Epithelial cell of prostate (primary cell): Measurements from ENCODE around the gene IL1RL2.

Source experiments
- DNase-seq: peaks from one replicate; pipeline ENCODE4 v3.0.0-alpha.2; 2011; ENCODE audit warnings: low read depth, low spot score
- H3K27ac ChIP-seq: fragments of 450-650 bp; 2 replicates; pipeline ENCODE4 v1.5.1; 2017; ENCODE audit warnings: mild to moderate bottlenecking

IL1RL2 gene

DNA sequence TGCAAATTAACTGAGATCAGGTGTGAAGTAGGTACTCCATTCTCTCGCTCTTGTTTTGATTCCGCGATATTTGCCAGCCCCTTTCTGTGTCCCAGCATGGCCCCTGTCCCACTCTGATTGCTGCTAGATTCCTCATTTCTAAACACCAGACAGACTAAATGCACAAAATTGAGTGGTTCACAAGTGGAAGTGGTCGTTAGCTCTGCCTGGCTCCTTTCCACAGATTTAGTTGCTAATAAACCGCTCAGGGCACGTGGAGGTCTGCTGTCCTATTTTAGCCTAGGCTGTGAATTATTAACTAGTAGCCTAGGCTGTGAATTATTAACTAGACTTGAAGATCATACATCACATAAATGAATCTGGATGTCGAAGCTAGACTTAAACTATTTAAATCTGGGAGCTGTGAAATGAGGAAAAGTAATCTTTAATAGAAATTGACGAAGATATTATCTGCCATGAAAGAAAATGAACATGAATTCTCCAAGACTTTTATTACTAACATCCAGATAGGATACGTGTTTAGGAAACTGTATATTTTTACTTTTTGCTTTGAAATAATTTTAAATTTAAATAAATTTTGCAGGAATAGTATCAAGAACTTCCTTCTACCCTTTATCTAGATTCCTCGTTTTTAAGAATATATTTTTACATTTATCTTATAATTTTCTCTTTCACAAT, 3.7 kb downstream of the IL1RL2 start:
- no peak for DNase-seq
- no peak overlapping the region for H3K27ac ChIP-seq

DNA sequence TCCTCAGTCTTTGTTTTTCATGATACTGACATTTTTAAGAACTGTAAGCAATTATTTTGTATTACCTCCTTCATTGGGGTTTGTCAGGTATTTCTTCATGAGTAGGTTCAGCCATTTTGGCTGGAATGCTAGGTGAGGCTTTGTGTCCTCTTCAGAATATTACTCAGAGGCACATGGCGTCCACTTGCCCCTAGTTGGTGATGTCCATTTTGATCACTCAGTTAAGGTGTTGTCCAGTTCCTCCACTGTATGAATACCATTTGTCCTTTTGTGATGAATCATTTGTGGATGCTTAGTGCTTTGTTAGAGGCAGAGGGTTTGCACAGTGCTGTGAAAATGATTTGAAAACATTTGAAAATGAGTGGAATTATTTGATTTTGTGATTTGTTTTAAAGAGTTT, 4.7 kb downstream of the IL1RL2 start:
- DNase-seq: no peak
- H3K27ac ChIP-seq: peak overlapping the region; percentile 74

DNA sequence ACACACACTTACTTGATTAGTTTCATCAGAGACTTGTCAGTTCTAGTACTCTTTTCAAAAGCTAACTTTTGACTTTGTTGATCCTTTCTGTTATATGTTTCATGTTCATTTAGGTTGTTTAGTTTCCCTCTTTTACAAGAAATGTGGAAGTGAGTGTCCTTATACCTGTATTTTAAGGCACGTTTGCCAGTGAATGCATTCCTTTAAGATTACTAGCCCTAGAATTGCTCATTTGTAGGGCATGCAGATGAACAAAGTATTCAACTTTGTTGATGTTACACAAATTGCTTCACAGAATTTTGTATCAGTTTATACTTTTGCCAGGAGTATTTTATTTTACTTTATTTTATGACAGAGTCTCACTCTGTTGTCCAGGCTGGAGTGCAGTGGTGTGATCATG, 6.3 kb downstream of the IL1RL2 start:
- peak overlapping the region; percentile 74 for H3K27ac ChIP-seq
- DNase-seq: no peak

DNA sequence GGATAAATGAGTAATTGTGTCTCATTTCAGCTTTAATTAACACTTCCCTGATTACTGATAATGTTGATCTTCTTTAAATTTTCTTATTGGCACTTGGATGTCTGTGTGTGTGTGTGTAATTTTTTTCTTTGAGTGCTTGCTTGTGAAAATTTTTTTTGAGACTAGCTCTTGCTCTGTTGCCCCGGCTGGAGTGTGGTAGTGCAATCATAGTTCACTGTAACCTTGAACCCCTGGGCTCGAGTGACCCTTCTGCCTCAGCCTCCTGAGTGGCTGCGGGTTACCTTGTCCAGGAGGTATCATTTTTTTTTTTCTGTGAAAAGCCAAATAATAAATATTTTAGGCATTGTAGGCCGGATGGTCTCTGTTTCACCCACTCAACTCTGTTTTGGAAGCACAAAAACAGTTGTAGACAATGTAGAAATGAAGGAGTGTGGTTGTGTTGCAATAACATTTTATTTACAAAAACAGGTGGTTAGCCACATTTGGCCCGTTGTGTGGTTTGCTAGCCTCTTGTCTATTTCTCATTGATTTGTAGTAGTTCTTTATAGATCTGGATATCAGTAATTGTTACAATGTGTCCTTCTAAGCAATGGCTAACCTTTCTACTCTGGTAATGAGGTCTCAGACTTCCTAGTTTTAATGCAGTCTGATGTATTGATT, 7.9 kb downstream of the IL1RL2 start:
- no peak for DNase-seq
- H3K27ac ChIP-seq: no peak overlapping the region

DNA sequence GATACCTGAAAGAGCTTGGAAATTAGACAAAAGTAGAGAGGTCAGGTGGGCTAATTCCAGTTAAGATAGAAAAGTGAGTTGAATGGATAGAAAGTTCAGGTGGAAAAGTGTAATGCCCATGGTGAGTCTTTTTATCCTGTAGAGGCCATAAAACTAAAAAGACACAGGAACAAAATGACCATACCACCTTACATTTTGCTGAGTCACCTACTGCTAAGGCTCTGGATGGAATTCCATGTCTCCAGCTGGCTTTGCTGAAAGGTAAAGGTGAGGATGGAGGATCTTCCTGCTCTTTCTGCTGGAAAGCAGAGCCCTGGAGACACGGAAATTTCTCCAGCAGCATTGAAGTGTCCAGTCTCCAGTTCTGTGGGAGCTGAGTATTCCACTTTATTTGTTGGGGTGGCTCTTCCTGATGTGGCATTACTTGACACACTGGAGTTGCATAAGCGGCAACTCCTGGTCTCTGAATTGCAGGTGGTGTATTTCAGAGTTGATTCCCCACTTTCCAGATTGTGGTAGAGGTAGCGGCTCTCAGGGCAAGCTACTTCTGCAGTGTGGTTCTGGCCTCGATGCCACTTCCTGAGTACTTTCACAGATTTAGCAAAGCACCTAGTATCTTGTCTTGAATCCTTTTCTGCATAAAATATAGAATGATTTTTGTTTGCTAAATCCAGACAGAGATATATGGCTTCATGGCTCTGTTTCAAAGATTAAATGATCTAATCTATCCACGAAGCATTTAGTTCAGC, 10.7 kb downstream of the IL1RL2 start:
- H3K27ac ChIP-seq: no peak overlapping the region
- DNase-seq: no peak

DNA sequence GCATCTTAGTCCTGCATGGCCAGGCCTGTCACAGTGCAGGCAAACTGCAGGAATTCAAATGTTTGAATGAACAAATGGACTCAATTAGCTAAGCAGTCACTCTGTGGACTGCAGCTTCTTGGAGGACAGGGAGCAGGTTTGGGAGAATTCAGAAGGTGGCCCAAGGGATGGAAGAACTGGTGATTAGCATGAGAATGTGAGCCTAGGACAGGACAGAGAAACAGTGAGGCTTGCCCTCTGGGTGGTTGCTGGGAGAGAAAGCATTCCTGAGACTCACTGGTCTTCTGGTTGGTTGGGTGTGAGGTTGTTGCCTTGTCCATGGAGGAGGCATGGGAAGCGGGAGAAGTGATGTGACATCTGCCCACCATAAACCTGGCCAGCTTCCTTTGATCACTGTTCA, 13.7 kb downstream of the IL1RL2 start:
- H3K27ac ChIP-seq: no peak overlapping the region
- no peak for DNase-seq

DNA sequence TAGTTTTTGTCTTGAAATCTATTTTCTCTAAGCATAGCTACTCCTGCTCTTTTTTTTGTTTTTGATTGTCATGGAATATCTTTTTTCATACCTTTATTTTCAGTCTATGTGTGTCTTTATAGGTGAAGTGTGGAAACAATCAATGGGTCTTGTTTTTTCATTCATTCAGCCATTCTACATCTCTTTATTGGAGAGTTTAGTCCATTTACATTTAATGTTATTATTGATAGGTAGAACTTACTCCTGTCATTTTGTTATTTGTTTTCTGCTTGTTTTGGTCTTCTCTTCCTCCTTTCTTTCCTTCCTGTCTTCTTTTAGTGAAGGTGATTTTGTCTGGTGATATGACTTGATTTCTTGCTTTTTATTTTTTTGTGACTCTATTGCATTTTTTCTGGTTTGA, 17.8 kb downstream of the IL1RL2 start:
- no peak for DNase-seq
- H3K27ac ChIP-seq: no peak overlapping the region

DNA sequence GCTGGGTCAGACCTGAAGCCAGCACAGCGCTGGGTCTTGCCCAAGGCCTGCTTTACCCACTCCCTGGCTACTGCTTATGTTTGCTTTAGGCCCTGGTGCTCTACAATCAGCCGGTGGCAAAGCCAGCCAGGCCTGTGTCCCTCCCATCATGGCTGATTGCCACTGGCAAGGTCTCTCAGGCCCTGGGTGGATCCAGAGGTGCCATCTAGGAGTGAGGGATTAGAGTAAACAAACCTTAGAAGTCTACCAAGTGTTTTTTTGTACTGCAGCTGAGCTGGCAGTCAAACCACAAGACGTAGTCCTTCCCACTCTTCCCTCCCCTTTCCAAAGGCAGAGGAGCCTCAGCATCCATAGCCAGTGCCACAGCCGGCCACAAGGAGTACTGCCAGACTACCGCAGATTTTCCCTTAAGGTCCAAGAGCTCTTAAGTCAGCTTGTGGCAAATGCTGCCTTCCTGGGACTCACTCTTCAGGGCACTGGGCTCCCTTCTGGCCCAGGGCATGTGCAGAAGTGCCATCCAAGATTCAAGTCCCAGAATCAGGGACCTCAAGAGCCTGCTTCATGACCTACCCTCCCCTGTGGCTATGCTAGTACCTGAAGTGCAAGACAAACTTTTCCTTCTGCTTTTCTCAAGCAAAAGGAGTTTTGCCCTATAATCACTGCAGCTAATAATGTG, 20.0 kb downstream of the IL1RL2 start:
- no peak for DNase-seq
- no peak overlapping the region for H3K27ac ChIP-seq

DNA sequence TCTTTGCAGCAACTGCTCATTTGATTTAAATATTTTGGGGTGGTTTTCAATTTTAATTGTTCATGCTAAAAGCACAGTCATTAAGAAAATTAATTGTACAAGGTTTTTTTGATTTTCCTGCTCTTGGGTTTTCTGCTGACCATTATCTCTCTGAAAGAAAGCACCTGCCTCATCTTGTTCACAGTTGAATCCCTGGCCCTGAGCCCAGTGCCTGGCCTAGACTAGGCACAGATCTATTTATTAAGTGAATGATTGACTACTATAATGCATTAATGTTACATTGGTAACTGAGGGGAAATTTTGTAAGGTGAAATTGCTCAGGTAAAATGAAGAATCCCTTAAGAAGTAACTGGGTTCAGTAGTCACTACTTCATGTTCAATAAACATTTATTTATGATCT, 22.0 kb downstream of the IL1RL2 start:
- no peak for DNase-seq

DNA sequence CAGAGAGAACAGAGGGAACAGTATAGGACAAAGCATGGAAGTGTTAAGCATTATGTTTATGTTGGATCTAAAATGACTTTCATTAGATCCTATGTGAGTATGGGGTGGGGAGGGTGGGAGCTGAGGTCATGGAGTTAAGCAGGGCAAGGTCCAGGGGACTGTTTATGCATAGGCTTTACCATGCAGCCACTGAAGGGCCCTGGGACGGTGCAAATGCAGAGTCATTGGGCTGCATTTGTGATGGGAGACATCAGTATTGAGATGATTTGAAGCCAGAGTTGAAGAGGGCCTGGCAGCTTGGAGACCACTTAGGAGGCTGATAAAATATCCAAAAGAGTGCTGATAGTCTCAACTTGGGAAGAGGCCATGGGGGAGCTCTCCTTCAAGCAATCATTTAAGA, 22.7 kb downstream of the IL1RL2 start:
- no peak for DNase-seq
- H3K27ac ChIP-seq: no peak overlapping the region

More for the DNA sequence above, 22.0 kb downstream of the IL1RL2 start:
- H3K27ac ChIP-seq: no peak overlapping the region

DNA sequence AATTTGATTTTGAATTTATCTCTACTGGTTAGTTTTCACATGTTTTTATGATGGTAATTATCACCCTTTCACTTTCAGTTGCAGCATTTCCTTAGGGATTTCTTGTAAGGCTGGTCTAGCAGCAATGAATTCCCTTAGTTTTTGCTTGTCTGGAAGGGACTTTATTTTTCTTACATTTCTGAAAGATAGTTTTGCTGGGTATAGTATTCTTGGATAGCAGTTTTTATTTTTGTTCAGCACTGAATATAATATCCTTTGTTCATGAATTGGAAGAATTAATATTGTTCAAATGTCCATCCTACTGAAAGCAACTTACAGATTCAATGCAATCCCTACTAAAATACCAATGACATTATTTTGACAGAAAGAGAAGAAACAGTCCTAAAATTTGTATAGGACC, 30.2 kb downstream of the IL1RL2 start:
- DNase-seq: no peak
- H3K27ac ChIP-seq: no peak overlapping the region

DNA sequence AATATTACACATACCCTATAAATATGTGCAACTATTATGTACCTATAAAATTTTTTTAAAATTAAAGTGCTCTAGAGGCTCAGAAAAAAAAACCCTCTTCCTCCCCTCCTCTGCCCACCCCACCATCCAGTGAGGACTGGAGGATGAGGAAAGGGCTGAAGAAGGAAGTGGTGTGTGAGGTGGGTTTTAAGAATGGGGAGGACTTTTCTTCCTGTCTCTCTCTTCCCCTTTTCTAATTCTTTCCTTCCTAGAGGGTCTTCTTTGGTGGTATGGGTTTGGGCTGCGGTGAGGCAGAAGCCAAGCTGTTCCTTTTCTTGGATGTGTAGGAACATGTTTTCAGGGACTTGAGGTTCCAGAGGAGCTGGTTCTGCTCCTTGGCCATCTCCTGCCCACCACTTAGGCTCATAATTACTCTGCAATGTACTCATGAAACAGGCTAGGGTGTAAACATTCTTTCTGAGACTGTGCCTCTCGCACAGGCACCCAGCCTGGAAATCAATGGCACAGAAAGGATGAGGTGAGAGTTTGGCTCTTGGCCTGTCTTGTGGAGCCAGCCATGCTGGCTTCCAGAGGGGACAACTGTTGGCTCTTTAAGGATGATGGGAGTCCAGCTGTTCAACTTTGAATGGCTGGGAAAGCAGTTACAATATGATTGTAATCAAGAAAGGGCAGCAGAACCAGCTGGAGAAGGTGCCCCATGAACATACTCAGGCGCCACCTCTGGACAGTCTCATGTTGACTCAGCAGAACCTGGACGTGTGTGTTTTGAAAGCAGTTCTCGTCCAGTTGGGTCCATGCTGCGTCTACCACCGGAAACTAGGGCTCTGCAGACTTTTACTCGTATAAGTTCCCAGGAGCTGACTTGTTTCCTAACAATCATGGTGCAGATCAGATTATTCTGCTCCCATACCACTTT, 38.3 kb downstream of the IL1RL2 start:
- DNase-seq: no peak
- no peak overlapping the region for H3K27ac ChIP-seq

DNA sequence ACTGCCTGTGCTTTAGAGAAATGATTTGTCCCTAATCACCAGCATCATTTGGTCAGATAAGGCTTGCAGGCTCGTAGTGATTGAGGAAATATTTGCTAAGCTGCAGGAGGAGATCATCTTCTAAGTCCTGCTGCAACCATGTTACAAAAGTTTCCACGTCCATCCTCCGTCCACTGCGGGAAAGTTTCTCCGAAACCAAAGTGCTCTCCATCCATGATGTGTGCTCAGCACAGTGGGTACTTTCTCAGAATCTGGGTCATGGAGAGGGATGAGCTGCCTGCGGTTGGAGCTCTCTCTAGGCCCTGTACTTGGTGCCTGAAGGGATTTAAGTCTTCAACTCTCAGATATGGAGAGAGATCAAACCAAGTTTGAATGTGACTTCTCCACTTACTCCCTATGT, 39.3 kb downstream of the IL1RL2 start:
- DNase-seq: no peak
- no peak overlapping the region for H3K27ac ChIP-seq

DNA sequence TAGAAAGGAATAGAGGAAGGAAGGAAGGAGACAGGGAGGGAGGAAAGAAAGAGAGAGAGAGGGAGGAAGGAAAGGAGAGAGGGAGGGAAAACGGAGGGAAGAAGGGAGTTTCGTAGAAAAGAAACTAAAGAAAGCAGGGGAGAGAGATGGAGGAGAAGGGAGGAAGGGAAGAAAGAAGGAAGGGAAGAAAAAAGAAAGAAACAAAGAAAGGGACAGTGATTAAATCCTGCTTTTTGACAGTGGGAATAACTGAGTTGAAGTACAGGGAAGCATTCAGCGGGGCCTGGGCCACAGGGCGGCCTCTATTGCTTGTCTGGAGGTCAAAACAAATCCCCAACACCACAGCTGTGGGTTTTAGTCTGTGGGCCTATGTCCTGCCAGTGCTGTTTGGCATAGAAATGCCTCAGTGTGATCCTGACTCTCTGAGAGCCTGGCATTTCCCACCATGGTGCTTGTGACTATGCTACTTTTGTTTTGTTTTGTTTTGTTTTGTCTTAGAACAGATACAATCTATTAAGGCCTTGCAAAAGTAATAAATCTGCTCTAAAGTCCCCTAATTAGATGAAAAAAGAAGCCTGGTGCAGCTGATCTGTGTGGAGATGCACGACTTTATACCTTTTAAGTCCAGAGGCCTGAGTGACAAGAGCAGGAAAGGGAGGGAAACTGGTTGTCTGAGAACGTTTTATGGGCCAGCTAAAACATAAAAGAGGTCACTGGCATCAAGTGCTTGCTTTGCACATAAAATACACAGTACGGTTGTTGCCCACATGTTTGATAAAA, 40.0 kb downstream of the IL1RL2 start:
- H3K27ac ChIP-seq: peak overlapping the region; percentile 75
- no peak for DNase-seq

DNA sequence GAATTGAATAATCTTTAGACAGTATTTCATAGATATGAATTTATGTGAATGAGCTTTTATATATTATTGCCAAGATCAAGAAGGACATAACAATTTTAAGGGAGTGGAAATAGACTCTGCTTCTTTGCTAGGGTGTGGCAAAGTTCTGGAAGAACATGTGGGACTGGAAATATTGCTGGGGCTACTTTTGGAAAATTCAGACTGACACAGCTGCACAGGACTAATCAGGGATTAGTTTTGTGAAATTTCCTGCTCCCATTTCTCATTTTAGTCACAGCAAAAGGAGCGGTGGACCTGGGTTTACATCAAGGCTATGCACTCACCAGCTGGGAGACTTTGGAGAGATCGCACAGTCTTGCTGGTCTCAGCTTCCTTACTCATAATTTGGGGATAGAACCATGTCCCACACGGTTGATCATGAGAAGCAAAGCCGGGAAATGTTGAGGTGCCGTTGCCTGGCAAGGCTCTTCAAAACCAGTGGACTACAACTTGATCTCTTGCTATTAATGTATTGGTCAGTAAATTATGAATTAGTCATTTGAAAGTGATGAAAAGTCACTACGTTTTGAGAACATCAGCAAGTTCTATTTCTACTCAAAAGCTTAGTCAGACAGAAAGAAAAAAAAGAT, 42.4 kb downstream of the IL1RL2 start:
- H3K27ac ChIP-seq: no peak overlapping the region

DNA sequence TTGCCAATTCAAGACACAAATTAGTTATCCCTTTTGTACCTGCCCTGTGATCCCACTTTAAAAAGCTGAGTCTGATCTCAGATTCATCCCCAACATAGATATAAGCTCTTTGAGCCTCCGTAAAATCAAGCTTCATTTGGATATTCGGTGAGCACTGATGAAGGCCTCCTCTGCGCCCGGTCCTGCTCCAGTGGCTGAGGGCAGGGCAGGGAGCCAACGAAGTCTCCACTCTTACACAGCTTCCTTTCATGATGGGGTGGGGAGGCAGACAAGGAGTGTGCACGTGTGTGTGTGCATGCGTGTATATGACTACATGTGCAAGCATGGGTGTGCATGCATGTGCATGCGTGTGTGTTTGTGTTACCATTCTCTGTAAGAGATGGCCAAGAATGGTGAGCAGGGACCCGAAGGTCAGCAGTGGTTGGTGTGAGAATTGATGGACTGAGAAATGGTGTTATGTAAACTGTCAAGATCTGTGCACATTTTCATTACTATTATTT, 43.6 kb downstream of the IL1RL2 start:
- no peak for DNase-seq
- no peak overlapping the region for H3K27ac ChIP-seq

More for the DNA sequence above, 42.4 kb downstream of the IL1RL2 start:
- DNase-seq: no peak

DNA sequence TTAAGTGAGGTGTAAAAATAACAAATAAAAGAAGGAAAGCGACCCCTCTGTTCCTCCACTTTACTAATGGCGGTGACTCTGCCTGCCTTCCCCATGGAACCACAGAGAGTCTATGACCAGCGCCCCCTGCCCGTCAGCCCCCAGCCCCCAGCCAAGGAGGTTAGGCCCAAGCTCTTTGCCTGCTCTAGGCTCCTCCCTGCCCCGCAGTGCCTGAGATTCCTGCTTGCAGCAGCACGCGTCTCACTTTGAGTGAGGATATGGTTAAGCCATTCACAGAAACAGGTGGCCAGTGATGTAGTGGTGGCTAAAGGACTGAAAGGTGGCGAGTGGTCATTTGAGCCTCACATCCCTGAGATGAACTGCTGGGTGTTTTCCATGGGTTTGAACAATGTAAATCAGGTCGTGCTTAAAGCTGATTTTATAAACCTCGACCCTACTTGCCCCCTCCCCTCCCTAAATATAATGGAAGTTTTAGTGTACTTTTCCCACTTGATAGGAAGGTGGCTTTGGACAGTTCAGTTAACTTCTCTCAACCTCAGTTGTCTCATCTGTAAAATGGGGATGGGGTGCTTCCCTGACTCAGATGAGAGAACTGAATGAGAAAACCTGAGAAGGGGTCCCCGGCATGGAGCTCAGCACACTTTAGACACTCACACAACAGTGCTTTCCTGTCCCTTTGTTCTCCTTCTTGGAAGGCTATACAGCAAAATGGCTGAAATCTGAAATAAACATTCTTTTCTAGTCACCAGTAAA, 46.5 kb downstream of the IL1RL2 start:
- no peak for DNase-seq
- H3K27ac ChIP-seq: no peak overlapping the region

DNA sequence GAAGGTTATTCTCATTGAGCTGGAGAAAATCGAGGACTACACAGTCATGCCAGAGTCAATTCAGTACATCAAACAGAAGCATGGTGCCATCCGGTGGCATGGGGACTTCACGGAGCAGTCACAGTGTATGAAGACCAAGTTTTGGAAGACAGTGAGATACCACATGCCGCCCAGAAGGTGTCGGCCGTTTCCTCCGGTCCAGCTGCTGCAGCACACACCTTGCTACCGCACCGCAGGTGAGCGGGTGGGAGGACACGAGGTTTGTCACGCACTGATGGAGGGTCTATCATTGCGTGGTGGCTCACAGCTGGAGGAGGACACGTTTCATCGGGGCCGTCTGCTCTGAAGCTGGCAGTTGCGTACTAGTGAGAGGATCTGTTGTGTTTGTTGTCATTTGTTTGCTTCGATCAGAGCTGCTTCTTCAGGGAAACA, 48.2 kb downstream of the IL1RL2 start:
- H3K27ac ChIP-seq: no peak overlapping the region
- no peak for DNase-seq
